AG04450 (cell line): ENCODE measurements around the gene INO80B. TPM values are rescaled to one million over a fixed set of nuclear protein-coding genes. Genes with fewer than 3 reads are reported as not detected.

Experiments used
- CTCF ChIA-PET: fragments of 300-600, 350-600 bp; formaldehyde crosslinking; extraction: SDS; loops from one replicate; lab custom pipeline; 2022; ENCODE audit warnings: antibody characterized with exemption, inconsistent platforms; lab: Charles Lee
- POLR2A ChIA-PET: fragments of 350-600 bp; formaldehyde crosslinking; extraction: SDS; loops from one replicate; lab custom pipeline; 2021; ENCODE audit warnings: antibody characterized with exemption, inconsistent platforms; lab: Yijun Ruan, JAX
- DNase-seq: peaks from one replicate; pipeline ENCODE4 v3.0.0-alpha.2; 2011; ENCODE audit warnings: low read depth, low spot score
- H3K27ac ChIP-seq: one replicate; pipeline ENCODE4 v1.5.1; 2012; ENCODE audit warnings: low read depth, low read length, control low read depth
- H3K27me3 ChIP-seq: one replicate; pipeline ENCODE4 v1.6.0; 2012; ENCODE audit warnings: low read length; ENCODE audit not compliant: control insufficient read depth, insufficient read depth
- H3K4me3 ChIP-seq: 2 replicates; pipeline ENCODE4 v1.5.1; 2011; ENCODE audit warnings: mild to moderate bottlenecking, low read depth, low read length, control low read depth
- H3K9me3 ChIP-seq: 2 replicates; pipeline ENCODE4 v1.5.1; 2012; ENCODE audit warnings: low read length; ENCODE audit not compliant: control insufficient read depth, insufficient read depth
- polyA plus RNA-seq: library from polyadenylated mRNA; depleted of rRNA; stranded (reverse); fragments of >200 nt; gene quantifications from 2 replicates; pipeline ENCODE4 v1.2.3, GENCODE V29; 2011
- TF ChIP-seq, protein P1 (sequence below): IDR thresholded peaks from 2 replicates; pipeline ENCODE4 v1.5.1; 2011; ENCODE audit warnings: low read depth, low read length, control low read depth, inconsistent platforms

The INO80B gene
- polyA plus RNA-seq, 1 experiment: 4.8 TPM

- Histone ChIP-seq H3K9me3 (no peaks in the 10 kb centered on the region), H3K27ac (no peak overlapping the region), H3K27me3 (peaks cover 6% of the 10 kb centered on the region), H3K4me3 (no peak overlapping the region)
- ChIA-PET CTCF (no interaction called here), POLR2A (no interaction called here)
- TF ChIP-seq, protein P1, sequence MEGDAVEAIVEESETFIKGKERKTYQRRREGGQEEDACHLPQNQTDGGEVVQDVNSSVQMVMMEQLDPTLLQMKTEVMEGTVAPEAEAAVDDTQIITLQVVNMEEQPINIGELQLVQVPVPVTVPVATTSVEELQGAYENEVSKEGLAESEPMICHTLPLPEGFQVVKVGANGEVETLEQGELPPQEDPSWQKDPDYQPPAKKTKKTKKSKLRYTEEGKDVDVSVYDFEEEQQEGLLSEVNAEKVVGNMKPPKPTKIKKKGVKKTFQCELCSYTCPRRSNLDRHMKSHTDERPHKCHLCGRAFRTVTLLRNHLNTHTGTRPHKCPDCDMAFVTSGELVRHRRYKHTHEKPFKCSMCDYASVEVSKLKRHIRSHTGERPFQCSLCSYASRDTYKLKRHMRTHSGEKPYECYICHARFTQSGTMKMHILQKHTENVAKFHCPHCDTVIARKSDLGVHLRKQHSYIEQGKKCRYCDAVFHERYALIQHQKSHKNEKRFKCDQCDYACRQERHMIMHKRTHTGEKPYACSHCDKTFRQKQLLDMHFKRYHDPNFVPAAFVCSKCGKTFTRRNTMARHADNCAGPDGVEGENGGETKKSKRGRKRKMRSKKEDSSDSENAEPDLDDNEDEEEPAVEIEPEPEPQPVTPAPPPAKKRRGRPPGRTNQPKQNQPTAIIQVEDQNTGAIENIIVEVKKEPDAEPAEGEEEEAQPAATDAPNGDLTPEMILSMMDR: no peak
- DNase-seq: no peak
Measured at GRCh38 chr2:74448771-74449170, 6.1 kb upstream of the INO80B start.

GRCh38 chr2:74450570-74451190, 4.2 kb upstream of the INO80B start:
- CTCF ChIA-PET: interaction anchor here (1.2 kb wide), 1 partner anchor 14 kb away, joined by 3 read pairs; the partner anchor contains the start of gene MOGS
- Histone ChIP-seq H3K9me3 (no peaks in the 10 kb centered on the region), H3K27ac (no peak overlapping the region), H3K27me3 (no peaks in the 10 kb centered on the region), H3K4me3 (no peak overlapping the region)
- DNase-seq: no peak
- POLR2A ChIA-PET: no interaction called here
- TF ChIP-seq, protein P1: no peak

- no peaks in the 10 kb centered on the region; the same call in 1 of the 2 replicates for H3K9me3 ChIP-seq
- H3K4me3 ChIP-seq: peak overlapping the region; percentile 62
- TF ChIP-seq, protein P1: no peak
- peak overlapping the region; percentile 73 for H3K27ac ChIP-seq
- no peaks in the 10 kb centered on the region for H3K27me3 ChIP-seq
- ChIA-PET CTCF (interaction anchor here (0.7 to 2.7 kb wide), 5 partner anchors 51 to 131 kb away, joined by 4 to 9 read pairs (median 4); no protein-coding TSS in a partner anchor), POLR2A (interaction anchor here (0.5 kb wide), 1 partner anchor 97 kb away, joined by 8 read pairs; the partner anchor contains the start of gene LOXL3)
- DNase-seq: no peak
Measured at GRCh38 chr2:74457129-74457548, 2.3 kb downstream of the INO80B start.

GRCh38 chr2:74457549-74458131, 2.8 kb downstream of the INO80B start:
- DNase-seq: no peak
- peak overlapping the region; percentile 62 for H3K4me3 ChIP-seq
- ChIA-PET POLR2A (interaction anchor here (0.6 to 2.2 kb wide), 9 partner anchors 10 to 120 kb away, joined by 3 to 13 read pairs (median 3); partner anchors contain the start of genes AUP1, C2orf81, HTRA2 and MRPL53), CTCF (interaction anchor here (0.7 to 2.7 kb wide), 5 partner anchors 51 to 130 kb away, joined by 4 to 9 read pairs (median 4); no protein-coding TSS in a partner anchor)
- TF ChIP-seq, protein P1: no peak
- peak overlapping the region; percentile 92 for H3K27ac ChIP-seq
- no peaks in the 10 kb centered on the region for H3K27me3 ChIP-seq
- no peaks in the 10 kb centered on the region; the same call in 1 of the 2 replicates for H3K9me3 ChIP-seq
